Esophagus squamous epithelium (tissue), 4 donors: ENCODE results near the gene PCDHGA1.

Experiments used
- CTCF ChIP-seq, 6 experiments: fragments of 450-650 bp in 4 of 6; fragments of 200-600 bp in 2 of 6; sonication (generic) in 2 of 6; IDR thresholded peaks; one replicate each; pipeline ENCODE4 v1.5.1; 2016 to 2019; ENCODE audit warnings: antibody characterized with exemption in 6 of 6, mild to moderate bottlenecking in 4 of 6, moderate library complexity in 4 of 6
- POLR2A ChIP-seq, 4 donors: fragments of 450-650 bp; IDR thresholded peaks; one replicate each; pipeline ENCODE4 v1.6.1; 2017; ENCODE audit warnings: antibody characterized with exemption in 4 of 4, mild to moderate bottlenecking in 4 of 4, moderate library complexity in 3 of 4

DNA sequence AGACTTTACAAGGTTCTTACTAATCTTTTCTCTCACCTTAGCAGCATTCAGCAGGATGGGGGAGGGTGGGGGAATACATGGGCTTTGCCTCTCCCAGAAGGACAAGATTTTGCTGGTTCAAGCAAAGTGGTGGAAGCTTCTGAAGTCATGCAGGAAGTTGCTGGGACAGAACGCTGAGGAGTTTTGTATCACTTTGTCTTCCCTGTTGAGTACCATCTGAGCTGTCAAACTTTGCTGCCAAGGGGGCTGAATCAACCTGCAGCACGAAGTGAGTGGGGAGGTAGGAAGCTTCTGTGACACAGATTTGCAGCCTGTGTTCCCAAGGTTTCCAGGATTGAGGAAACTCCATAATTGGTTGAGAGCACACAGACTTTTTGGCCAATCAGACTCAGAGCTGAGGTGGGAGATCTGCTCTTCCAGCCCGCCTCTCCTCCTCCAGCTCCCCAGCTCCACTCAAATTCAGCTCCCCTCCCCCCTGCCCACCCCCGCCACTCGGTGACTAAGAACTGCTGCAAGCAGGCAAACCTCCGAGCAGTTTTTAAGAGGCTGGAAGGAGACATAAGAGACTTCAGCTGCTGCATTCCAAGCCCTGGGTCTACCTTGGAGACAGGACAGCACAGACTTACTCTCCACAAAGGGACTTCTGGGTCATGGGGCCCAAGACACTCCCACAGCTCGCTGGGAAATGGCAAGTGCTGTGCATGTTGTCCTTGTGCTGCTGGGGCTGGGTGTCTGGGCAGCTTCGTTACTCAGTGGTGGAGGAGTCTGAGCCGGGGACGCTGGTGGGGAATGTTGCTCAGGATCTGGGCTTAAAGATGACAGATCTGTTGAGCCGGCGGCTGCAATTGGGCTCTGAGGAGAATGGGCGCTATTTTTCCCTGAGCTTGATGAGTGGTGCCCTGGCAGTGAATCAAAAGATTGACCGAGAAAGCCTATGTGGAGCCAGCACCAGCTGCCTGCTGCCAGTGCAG, 158.6 kb downstream of the PCDHGA1 start, which contains the start of gene PCDHGC5:
- TF ChIP-seq CTCF (IDR thresholded peaks at IDR 0.05) (no peak), POLR2A (IDR thresholded peaks at IDR 0.05) (no peak)
